Measurements from ENCODE around the gene CA4. TPM values are rescaled to one million over a fixed set of nuclear protein-coding genes. Genes with fewer than 3 reads are reported as not detected.

CA4 gene
- total and polyA plus RNA-seq, 4 donors = 0.14 to 0.67 (median 0.44) TPM

DNA sequence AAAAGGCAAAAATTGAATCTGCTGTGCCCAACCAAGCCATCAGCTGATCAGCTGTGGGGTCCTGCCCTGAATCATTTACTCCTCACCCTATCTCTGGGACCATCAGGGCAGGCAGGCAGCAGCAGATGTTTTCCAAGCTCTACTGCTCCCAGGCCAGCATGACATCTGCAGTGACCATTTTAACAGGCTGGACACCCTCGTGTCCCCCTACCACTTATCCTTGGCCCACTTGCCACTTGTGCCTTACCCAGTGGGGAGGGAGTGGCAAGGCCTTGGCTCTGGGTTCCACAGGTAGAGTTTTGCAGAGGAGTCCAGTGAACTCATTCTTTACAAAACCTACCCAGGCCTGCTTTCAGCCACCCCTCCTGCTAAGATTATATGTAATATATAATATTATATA lies 12.0 kb upstream of the CA4 start (continued):
- TF ChIP-seq YY1 (IDR thresholded peaks at IDR 0.05) = no peak
- TF ChIP-seq RXRA (IDR thresholded peaks at IDR 0.05) = no peak
- TF ChIP-seq FOXA1 (IDR thresholded peaks at IDR 0.05) = no peak
- TF ChIP-seq EGR1 (IDR thresholded peaks at IDR 0.05; ENCODE audit: low read depth in 2 of 2) = no peak
- TF ChIP-seq ATF3 (IDR thresholded peaks at IDR 0.05) = no peak

- Histone ChIP-seq H3K27ac (ENCODE audit: low read depth in 1 of 2, low read length in 2 of 2) (no peak overlapping the region), H3K36me3 (ENCODE audit: control insufficient read depth in 4 of 4, insufficient read depth in 3 of 4, low read depth in 1 of 4, low read length in 3 of 4) (no peaks in the 10 kb centered on the region), H3K9ac (ENCODE audit: low read depth in 1 of 2, low read length in 2 of 2) (no peak overlapping the region), H3K27me3 (ENCODE audit: control insufficient read depth in 4 of 4, insufficient read depth in 4 of 4, low read length in 3 of 4) (peaks cover 3 to 15% (median 6%) of the 10 kb centered on the region in 4 donors), H3K4me1 (ENCODE audit: control insufficient read depth in 4 of 4, insufficient read depth in 4 of 4, low read length in 3 of 4) (peaks cover 7 to 41% (median 26%) of the 10 kb centered on the region in 4 donors), H3K9me3 (ENCODE audit: control insufficient read depth in 4 of 4, low read length in 3 of 4) (no peaks in the 10 kb centered on the region), H3K4me3 (ENCODE audit: low read depth in 1 of 3, low read length in 3 of 3) (no peak overlapping the region)
- 17% methylated on average over 48 of the region's 48 CpGs for WGBS
- DNase-seq (ENCODE audit: low spot score) = no peak
- TF ChIP-seq, protein P1, sequence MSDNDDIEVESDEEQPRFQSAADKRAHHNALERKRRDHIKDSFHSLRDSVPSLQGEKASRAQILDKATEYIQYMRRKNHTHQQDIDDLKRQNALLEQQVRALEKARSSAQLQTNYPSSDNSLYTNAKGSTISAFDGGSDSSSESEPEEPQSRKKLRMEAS (IDR thresholded peaks at IDR 0.05) = no peak
- TF ChIP-seq ATF3 (IDR thresholded peaks at IDR 0.05) (no peak), YY1 (IDR thresholded peaks at IDR 0.05) (no peak), TAF1 (conservative IDR thresholded peaks at IDR 0.05) (no peak), GABPA (IDR thresholded peaks at IDR 0.05 in 1 of 2, conservative IDR thresholded peaks at IDR 0.05 in 1 of 2) (no peak), SP1 (IDR thresholded peaks at IDR 0.05) (no peak), HNF4G (IDR thresholded peaks at IDR 0.05) (no peak)
Measured at GRCh38 chr17:60138769-60139437, 10.9 kb upstream of the CA4 start.

- 9% methylated on average over 66 of the region's 66 CpGs for WGBS
- Histone ChIP-seq H3K36me3 (ENCODE audit: control insufficient read depth in 4 of 4, insufficient read depth in 3 of 4, low read depth in 1 of 4, low read length in 3 of 4) (no peaks in the 10 kb centered on the region), H3K9me3 (ENCODE audit: control insufficient read depth in 4 of 4, low read length in 3 of 4) (no peaks in the 10 kb centered on the region), H3K27me3 (ENCODE audit: control insufficient read depth in 4 of 4, insufficient read depth in 4 of 4, low read length in 3 of 4) (peaks cover 3 to 15% (median 8%) of the 10 kb centered on the region in 4 donors), H3K4me3 (ENCODE audit: low read depth in 1 of 3, low read length in 3 of 3) (peak overlapping the region in 1 of 3 donors; percentile 10), H3K27ac (ENCODE audit: low read depth in 1 of 2, low read length in 2 of 2) (no peak overlapping the region), H3K4me1 (ENCODE audit: control insufficient read depth in 4 of 4, insufficient read depth in 4 of 4, low read length in 3 of 4) (peaks cover 7 to 36% (median 25%) of the 10 kb centered on the region in 4 donors), H3K9ac (ENCODE audit: low read depth in 1 of 2, low read length in 2 of 2) (no peak overlapping the region)
- TF ChIP-seq NR2F2 (IDR thresholded peaks at IDR 0.05) (no peak), RAD21 (IDR thresholded peaks at IDR 0.05) (peak in 1 of 2 donors; percentile 50), EGR1 (IDR thresholded peaks at IDR 0.05; ENCODE audit: low read depth in 2 of 2) (no peak), HNF4G (IDR thresholded peaks at IDR 0.05) (no peak)
- TF ChIP-seq, protein P2, sequence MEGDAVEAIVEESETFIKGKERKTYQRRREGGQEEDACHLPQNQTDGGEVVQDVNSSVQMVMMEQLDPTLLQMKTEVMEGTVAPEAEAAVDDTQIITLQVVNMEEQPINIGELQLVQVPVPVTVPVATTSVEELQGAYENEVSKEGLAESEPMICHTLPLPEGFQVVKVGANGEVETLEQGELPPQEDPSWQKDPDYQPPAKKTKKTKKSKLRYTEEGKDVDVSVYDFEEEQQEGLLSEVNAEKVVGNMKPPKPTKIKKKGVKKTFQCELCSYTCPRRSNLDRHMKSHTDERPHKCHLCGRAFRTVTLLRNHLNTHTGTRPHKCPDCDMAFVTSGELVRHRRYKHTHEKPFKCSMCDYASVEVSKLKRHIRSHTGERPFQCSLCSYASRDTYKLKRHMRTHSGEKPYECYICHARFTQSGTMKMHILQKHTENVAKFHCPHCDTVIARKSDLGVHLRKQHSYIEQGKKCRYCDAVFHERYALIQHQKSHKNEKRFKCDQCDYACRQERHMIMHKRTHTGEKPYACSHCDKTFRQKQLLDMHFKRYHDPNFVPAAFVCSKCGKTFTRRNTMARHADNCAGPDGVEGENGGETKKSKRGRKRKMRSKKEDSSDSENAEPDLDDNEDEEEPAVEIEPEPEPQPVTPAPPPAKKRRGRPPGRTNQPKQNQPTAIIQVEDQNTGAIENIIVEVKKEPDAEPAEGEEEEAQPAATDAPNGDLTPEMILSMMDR (IDR thresholded peaks at IDR 0.05; ENCODE audit: low read depth, low read length, missing input control) = peak; percentile 39
- TF ChIP-seq, protein P3, sequence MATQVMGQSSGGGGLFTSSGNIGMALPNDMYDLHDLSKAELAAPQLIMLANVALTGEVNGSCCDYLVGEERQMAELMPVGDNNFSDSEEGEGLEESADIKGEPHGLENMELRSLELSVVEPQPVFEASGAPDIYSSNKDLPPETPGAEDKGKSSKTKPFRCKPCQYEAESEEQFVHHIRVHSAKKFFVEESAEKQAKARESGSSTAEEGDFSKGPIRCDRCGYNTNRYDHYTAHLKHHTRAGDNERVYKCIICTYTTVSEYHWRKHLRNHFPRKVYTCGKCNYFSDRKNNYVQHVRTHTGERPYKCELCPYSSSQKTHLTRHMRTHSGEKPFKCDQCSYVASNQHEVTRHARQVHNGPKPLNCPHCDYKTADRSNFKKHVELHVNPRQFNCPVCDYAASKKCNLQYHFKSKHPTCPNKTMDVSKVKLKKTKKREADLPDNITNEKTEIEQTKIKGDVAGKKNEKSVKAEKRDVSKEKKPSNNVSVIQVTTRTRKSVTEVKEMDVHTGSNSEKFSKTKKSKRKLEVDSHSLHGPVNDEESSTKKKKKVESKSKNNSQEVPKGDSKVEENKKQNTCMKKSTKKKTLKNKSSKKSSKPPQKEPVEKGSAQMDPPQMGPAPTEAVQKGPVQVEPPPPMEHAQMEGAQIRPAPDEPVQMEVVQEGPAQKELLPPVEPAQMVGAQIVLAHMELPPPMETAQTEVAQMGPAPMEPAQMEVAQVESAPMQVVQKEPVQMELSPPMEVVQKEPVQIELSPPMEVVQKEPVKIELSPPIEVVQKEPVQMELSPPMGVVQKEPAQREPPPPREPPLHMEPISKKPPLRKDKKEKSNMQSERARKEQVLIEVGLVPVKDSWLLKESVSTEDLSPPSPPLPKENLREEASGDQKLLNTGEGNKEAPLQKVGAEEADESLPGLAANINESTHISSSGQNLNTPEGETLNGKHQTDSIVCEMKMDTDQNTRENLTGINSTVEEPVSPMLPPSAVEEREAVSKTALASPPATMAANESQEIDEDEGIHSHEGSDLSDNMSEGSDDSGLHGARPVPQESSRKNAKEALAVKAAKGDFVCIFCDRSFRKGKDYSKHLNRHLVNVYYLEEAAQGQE (IDR thresholded peaks at IDR 0.05) = peak; percentile 100
- DNase-seq (ENCODE audit: low spot score) = peak; percentile 86
Measured at GRCh38 chr17:60139438-60140285, 10.1 kb upstream of the CA4 start.

Data from liver (tissue), 9 donors.